ENCODE data around the gene CDC40.

- TF ChIP-seq, protein P1, sequence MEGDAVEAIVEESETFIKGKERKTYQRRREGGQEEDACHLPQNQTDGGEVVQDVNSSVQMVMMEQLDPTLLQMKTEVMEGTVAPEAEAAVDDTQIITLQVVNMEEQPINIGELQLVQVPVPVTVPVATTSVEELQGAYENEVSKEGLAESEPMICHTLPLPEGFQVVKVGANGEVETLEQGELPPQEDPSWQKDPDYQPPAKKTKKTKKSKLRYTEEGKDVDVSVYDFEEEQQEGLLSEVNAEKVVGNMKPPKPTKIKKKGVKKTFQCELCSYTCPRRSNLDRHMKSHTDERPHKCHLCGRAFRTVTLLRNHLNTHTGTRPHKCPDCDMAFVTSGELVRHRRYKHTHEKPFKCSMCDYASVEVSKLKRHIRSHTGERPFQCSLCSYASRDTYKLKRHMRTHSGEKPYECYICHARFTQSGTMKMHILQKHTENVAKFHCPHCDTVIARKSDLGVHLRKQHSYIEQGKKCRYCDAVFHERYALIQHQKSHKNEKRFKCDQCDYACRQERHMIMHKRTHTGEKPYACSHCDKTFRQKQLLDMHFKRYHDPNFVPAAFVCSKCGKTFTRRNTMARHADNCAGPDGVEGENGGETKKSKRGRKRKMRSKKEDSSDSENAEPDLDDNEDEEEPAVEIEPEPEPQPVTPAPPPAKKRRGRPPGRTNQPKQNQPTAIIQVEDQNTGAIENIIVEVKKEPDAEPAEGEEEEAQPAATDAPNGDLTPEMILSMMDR (IDR thresholded peaks at IDR 0.05; ENCODE audit: insufficient read depth, low read length, poor library complexity, severe bottlenecking) = no peak
- TF ChIP-seq EZH2phosphoT487 (conservative IDR thresholded peaks at IDR 0.05; ENCODE audit: low read length) = no peak
Measured at GRCh38 chr6:110207652-110208051, 27.4 kb downstream of the CDC40 start.

Measured in SU-DHL-6 (cell line).